HCT116 (cell line): Measurements from ENCODE around the gene TOR2A. TPM values are rescaled to one million over a fixed set of nuclear protein-coding genes. Genes with fewer than 3 reads are reported as not detected.

Experiments
- ATAC-seq: fragments of 200-7000 bp; cut with Tn5 transposase; 2 replicates; pipeline ENCODE4 v1.9.1; 2020; ENCODE audit warnings: mild to moderate bottlenecking, moderate library complexity
- BruUV-seq: library from RNA; stranded (reverse); fragments of 400-500 nt; replicated peaks from 2 replicates; lab custom pipeline; 2021; lab: Mats Ljungman, UMichigan
- CTCF ChIA-PET: fragments of 300-600 bp; sonication (Branson Sonifier 250); formaldehyde crosslinking; loops from one replicate; lab custom pipeline; 2021; ENCODE audit warnings: antibody characterized with exemption; lab: Charles Lee
- POLR2A ChIA-PET: fragments of 300-600, 350-600 bp; sonication (Branson Sonifier 250); formaldehyde crosslinking; loops from one replicate; lab custom pipeline; 2021; ENCODE audit warnings: antibody characterized with exemption; lab: Charles Lee
- RAD21 ChIA-PET, 2 experiments: fragments of 300-600 bp; sonication (Branson Sonifier 250); formaldehyde crosslinking; loops; one replicate each; lab custom pipeline; 2023; ENCODE audit warnings: low total read pairs in 2 of 2; ENCODE audit not compliant: uncharacterized antibody in 2 of 2, unreplicated experiment in 2 of 2, low non-redundant PET in 1 of 2; lab: Charles Lee
- DNase-seq: peaks from one replicate; pipeline ENCODE4 v3.0.0-alpha.2; 2010; ENCODE audit warnings: low read depth, low spot score
- H2AFZ ChIP-seq: fragments of 200-600 bp; shearing (Covaris generic), sonication (generic); 2 replicates; pipeline ENCODE4 v1.6.1; 2017; ENCODE audit warnings: low read depth, mixed run types, mixed read lengths, antibody characterized with exemption, low read length; ENCODE audit not compliant: poor library complexity, severe bottlenecking
- H3K27ac ChIP-seq: 2 replicates; pipeline ENCODE4 v1.5.1; 2012; ENCODE audit warnings: low read depth, low read length
- H3K27me3 ChIP-seq: fragments of 200-600 bp; sonication (generic); 2 replicates; pipeline ENCODE4 v1.6.1; 2016; ENCODE audit warnings: mixed run types, low read length, mixed read lengths; ENCODE audit not compliant: insufficient read depth
- H3K36me3 ChIP-seq, 2 experiments: fragments of 200-500 bp in 1 of 2; fragments of 200-600 bp in 1 of 2; sonication (Bioruptor generic) in 1 of 2; sonication (generic) in 1 of 2; 2 replicates each; pipeline versions ENCODE4 v1.5.1 to v1.6.1; 2014 to 2016; ENCODE audit warnings: low read length in 2 of 2, inconsistent platforms in 1 of 2, mixed read lengths in 1 of 2, mixed run types in 1 of 2; ENCODE audit not compliant: insufficient read depth in 2 of 2, control insufficient read depth in 1 of 2
- H3K4me1 ChIP-seq, 2 experiments: fragments of 200-600 bp in 1 of 2; sonication (generic) in 1 of 2; 2 replicates each; pipeline versions ENCODE4 v1.5.1 to v1.6.1; 2012 to 2017; ENCODE audit warnings: low read length in 2 of 2, inconsistent platforms in 1 of 2, mild to moderate bottlenecking in 1 of 2, mixed read lengths in 1 of 2, mixed run types in 1 of 2, moderate library complexity in 1 of 2; ENCODE audit not compliant: insufficient read depth in 2 of 2, control insufficient read depth in 1 of 2
- H3K4me2 ChIP-seq: fragments of 200-600 bp; sonication (generic); 2 replicates; pipeline ENCODE4 v1.6.1; 2017; ENCODE audit warnings: mixed run types, low read length, mixed read lengths
- H3K4me3 ChIP-seq, 2 experiments: fragments of 200-600 bp in 1 of 2; sonication (generic) in 1 of 2; replicated peaks in 1 of 2; 2 replicates each; pipeline ENCODE4 v1.5.1; 2011 to 2016; ENCODE audit warnings: low read length in 2 of 2, control low read depth in 1 of 2, low read depth in 1 of 2, mild to moderate bottlenecking in 1 of 2, mixed read lengths in 1 of 2, mixed run types in 1 of 2
- H3K79me2 ChIP-seq: fragments of 200-600 bp; sonication (generic); 2 replicates; pipeline ENCODE4 v1.6.1; 2017; ENCODE audit warnings: mild to moderate bottlenecking, mixed run types, low read length, moderate library complexity, mixed read lengths; ENCODE audit not compliant: insufficient read depth
- H3K9ac ChIP-seq: fragments of 200-600 bp; sonication (generic); 2 replicates; pipeline ENCODE4 v1.6.1; 2016; ENCODE audit warnings: low read length, mixed read lengths
- H3K9me2 ChIP-seq: fragments of 200-600 bp; sonication (generic), shearing (Covaris generic); 2 replicates; pipeline ENCODE4 v1.6.1; 2017; ENCODE audit warnings: mixed run types, mild to moderate bottlenecking, moderate library complexity; ENCODE audit not compliant: insufficient read depth
- H3K9me3 ChIP-seq, 2 experiments: fragments of 200-500 bp in 1 of 2; fragments of 200-600 bp in 1 of 2; sonication (Bioruptor generic) in 1 of 2; sonication (generic) in 1 of 2; 2 replicates each; pipeline ENCODE4 v1.6.1; 2014 to 2017; ENCODE audit warnings: low read length in 2 of 2, mixed read lengths in 2 of 2, inconsistent platforms in 1 of 2, low read depth in 1 of 2, mild to moderate bottlenecking in 1 of 2, mixed run types in 1 of 2, moderate library complexity in 1 of 2; ENCODE audit not compliant: control insufficient read depth in 1 of 2, insufficient read depth in 1 of 2
- H4K20me1 ChIP-seq: fragments of 200-600 bp; sonication (generic), shearing (Covaris generic); 2 replicates; pipeline ENCODE4 v1.6.1; 2017; ENCODE audit warnings: mixed run types, mild to moderate bottlenecking, moderate library complexity; ENCODE audit not compliant: insufficient read depth
- EGR1 ChIP-seq: IDR thresholded peaks from 2 replicates; pipeline ENCODE4 v1.6.1; 2012; ENCODE audit warnings: low read depth
- ELF1 ChIP-seq: IDR thresholded peaks from 2 replicates; pipeline ENCODE4 v1.6.1; 2012; ENCODE audit warnings: low read depth, borderline replicate concordance
- EZH2 ChIP-seq: fragments of 200-600 bp; sonication (generic); IDR thresholded peaks from 2 replicates; pipeline ENCODE4 v1.6.1; 2017; ENCODE audit warnings: antibody characterized with exemption, mixed run types
- EZH2phosphoT487 ChIP-seq: fragments of 200-600 bp; IDR thresholded peaks from 2 replicates; pipeline ENCODE4 v1.6.1; 2018; ENCODE audit warnings: antibody characterized with exemption, borderline replicate concordance
- FOSL1 ChIP-seq: IDR thresholded peaks from 2 replicates; pipeline ENCODE4 v1.6.1; 2012; ENCODE audit warnings: low read depth
- JUND ChIP-seq: IDR thresholded peaks from 2 replicates; pipeline ENCODE4 v1.6.1; 2012
- POLR2A ChIP-seq: IDR thresholded peaks from 2 replicates; pipeline ENCODE4 v1.7.0; 2011; ENCODE audit warnings: borderline replicate concordance; ENCODE audit not compliant: insufficient read depth, insufficient read length; ENCODE audit errors: extremely low read depth
- POLR2AphosphoS5 ChIP-seq: IDR thresholded peaks from 2 replicates; pipeline ENCODE4 v1.6.1; 2011; ENCODE audit warnings: mild to moderate bottlenecking, low read depth, low read length, moderate library complexity
- RAD21 ChIP-seq: IDR thresholded peaks from 2 replicates; pipeline ENCODE4 v1.6.1; 2012; ENCODE audit warnings: low read depth, mild to moderate bottlenecking
- SIN3A ChIP-seq: IDR thresholded peaks from 2 replicates; pipeline ENCODE4 v1.6.1; 2012; ENCODE audit warnings: low read depth
- SP1 ChIP-seq: IDR thresholded peaks from 2 replicates; pipeline ENCODE4 v1.6.1; 2012; ENCODE audit warnings: low read depth
- SRF ChIP-seq: IDR thresholded peaks from 2 replicates; pipeline ENCODE4 v1.6.1; 2012; ENCODE audit warnings: low read depth
- TCF7L2 ChIP-seq: IDR thresholded peaks from 2 replicates; pipeline ENCODE4 v1.7.0; 2011; ENCODE audit warnings: borderline replicate concordance, inconsistent platforms; ENCODE audit not compliant: insufficient read depth, insufficient read length; ENCODE audit errors: extremely low read depth
- YY1 ChIP-seq: IDR thresholded peaks from 2 replicates; pipeline ENCODE4 v1.6.1; 2011; ENCODE audit warnings: low read length, low read depth, moderate library complexity, mild to moderate bottlenecking; ENCODE audit not compliant: insufficient replicate concordance; ENCODE audit errors: extremely low read depth
- ZFX ChIP-seq: fragments of 450-650 bp; IDR thresholded peaks from 2 replicates; pipeline ENCODE4 v1.6.1; 2017
- ZNF274 ChIP-seq: fragments of 200-500 bp; sonication (Bioruptor generic); IDR thresholded peaks from 2 replicates; pipeline ENCODE4 v1.6.1; 2014; ENCODE audit warnings: mild to moderate bottlenecking, low read depth, low read length, inconsistent platforms
- intact Hi-C: fragments of 100-400 bp; cut with micrococcal nuclease; formaldehyde crosslinking; loops from 2 replicates; pipeline ENCODE4 v1.10.0; 2022
- total RNA-seq: library from RNA; stranded (reverse); gene quantifications from one replicate; pipeline ENCODE4 v1.2.1, GENCODE V29; 2021; ENCODE audit not compliant: unreplicated experiment
- TF ChIP-seq, protein P1 (sequence below): IDR thresholded peaks from 2 replicates; pipeline ENCODE4 v1.6.1; 2011; ENCODE audit warnings: mild to moderate bottlenecking, low read length, moderate library complexity; ENCODE audit not compliant: insufficient replicate concordance; ENCODE audit errors: extremely low read depth
- TF ChIP-seq, protein P2 (sequence below): IDR thresholded peaks from 2 replicates; pipeline ENCODE4 v1.6.1; 2012
- TF ChIP-seq, protein P3 (sequence below): IDR thresholded peaks from 2 replicates; pipeline ENCODE4 v1.6.1; 2012
- TF ChIP-seq, protein P4 (sequence below): IDR thresholded peaks from 2 replicates; pipeline ENCODE4 v1.6.1; 2012; ENCODE audit warnings: low read depth

Gene TOR2A
- total RNA-seq, 1 experiment from 2014 or later, result 12.0 TPM

DNA sequence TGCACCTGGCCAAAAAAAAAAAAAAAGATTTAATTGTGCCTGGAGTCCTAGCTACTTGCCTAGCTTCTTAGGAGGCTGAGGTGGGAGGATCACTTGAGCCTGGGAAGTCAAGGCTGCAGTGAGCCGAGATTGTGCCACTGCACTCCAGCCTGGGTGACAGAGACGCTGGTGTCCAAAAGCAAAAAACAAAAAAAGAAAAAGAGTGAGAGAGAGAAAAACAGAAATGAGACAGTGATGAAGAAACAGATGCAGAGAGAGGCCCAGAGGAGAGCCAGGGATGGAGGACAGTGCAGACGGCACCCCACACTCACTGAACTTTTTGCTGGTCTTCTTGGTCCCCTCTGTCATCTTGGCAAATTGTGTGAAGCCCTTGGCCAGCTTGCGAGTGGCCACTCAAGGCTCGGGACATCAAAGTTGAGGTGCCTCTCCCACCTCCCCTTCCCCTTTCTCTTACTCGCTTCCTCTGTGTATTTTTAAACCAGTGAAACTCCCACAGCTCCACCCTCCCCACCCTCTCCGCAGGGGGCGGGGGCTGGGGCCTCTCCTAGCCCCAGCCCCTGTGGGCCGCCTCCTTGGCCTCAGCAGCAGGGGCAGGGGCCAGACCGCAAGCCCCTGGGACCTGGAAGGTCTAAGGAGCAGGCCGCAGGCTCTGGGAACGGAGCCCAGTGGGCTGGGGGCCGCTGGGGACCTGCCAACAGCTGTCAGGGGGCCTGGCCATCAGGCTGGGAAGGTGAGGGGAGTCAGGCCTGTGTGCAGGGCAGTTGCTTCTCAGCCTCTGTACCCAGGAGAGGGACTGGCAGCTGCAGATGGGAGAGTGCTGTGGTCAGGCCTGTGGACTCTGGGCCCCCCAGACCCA is 43.4 kb upstream of the TOR2A start, which contains the start of gene SH2D3C:
TSS of gene SH2D3C (minus strand) at position 387 of the 856 bp plus-strand sequence. CDS start at position 348, 39 bp downstream.
- Histone ChIP-seq H3K4me2 (no peak within 1 kb of the TSS), H3K4me3 (no peak within 1 kb of the TSS), H3K4me1 (peaks cover 0 to 2% of the 10 kb centered on the region in 2 experiments; a peak in 2 of 4 replicates), H2AFZ (no peak within 1 kb of the TSS), H3K27me3 (no peaks in the 10 kb centered on the region), H3K79me2 (no peaks in the 10 kb centered on the region), H3K27ac (no peak within 1 kb of the TSS), H3K36me3 (no peaks in the 10 kb centered on the region), H3K9me2 (no peaks in the 10 kb centered on the region)
- no peak for DNase-seq
- CTCF ChIA-PET, result interaction anchor here (1.0 kb wide), 1 partner anchor 44 kb away, joined by 3 read pairs; the partner anchor contains the start of gene TOR2A
- ATAC-seq, result no peak
- no peak for TF ChIP-seq EGR1
- no peak for TF ChIP-seq FOSL1
- no peak for TF ChIP-seq TCF7L2
- TF ChIP-seq, protein P1, sequence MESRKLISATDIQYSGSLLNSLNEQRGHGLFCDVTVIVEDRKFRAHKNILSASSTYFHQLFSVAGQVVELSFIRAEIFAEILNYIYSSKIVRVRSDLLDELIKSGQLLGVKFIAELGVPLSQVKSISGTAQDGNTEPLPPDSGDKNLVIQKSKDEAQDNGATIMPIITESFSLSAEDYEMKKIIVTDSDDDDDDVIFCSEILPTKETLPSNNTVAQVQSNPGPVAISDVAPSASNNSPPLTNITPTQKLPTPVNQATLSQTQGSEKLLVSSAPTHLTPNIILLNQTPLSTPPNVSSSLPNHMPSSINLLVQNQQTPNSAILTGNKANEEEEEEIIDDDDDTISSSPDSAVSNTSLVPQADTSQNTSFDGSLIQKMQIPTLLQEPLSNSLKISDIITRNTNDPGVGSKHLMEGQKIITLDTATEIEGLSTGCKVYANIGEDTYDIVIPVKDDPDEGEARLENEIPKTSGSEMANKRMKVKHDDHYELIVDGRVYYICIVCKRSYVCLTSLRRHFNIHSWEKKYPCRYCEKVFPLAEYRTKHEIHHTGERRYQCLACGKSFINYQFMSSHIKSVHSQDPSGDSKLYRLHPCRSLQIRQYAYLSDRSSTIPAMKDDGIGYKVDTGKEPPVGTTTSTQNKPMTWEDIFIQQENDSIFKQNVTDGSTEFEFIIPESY, result no peak
- no peak for TF ChIP-seq ZFX
- TF ChIP-seq, protein P2, sequence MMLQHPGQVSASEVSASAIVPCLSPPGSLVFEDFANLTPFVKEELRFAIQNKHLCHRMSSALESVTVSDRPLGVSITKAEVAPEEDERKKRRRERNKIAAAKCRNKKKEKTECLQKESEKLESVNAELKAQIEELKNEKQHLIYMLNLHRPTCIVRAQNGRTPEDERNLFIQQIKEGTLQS, result no peak
- no peak for TF ChIP-seq EZH2
- TF ChIP-seq SIN3A, result no peak
- TF ChIP-seq SRF, result no peak
- TF ChIP-seq EZH2phosphoT487, result no peak
- TF ChIP-seq RAD21, result no peak
- TF ChIP-seq, protein P3, sequence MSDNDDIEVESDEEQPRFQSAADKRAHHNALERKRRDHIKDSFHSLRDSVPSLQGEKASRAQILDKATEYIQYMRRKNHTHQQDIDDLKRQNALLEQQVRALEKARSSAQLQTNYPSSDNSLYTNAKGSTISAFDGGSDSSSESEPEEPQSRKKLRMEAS, result no peak
- no peak for TF ChIP-seq POLR2AphosphoS5
- TF ChIP-seq ZNF274, result no peak
- TF ChIP-seq POLR2A, result no peak
- no peak for TF ChIP-seq ELF1
- TF ChIP-seq SP1, result no peak
- no peak for TF ChIP-seq JUND
- TF ChIP-seq, protein P4, sequence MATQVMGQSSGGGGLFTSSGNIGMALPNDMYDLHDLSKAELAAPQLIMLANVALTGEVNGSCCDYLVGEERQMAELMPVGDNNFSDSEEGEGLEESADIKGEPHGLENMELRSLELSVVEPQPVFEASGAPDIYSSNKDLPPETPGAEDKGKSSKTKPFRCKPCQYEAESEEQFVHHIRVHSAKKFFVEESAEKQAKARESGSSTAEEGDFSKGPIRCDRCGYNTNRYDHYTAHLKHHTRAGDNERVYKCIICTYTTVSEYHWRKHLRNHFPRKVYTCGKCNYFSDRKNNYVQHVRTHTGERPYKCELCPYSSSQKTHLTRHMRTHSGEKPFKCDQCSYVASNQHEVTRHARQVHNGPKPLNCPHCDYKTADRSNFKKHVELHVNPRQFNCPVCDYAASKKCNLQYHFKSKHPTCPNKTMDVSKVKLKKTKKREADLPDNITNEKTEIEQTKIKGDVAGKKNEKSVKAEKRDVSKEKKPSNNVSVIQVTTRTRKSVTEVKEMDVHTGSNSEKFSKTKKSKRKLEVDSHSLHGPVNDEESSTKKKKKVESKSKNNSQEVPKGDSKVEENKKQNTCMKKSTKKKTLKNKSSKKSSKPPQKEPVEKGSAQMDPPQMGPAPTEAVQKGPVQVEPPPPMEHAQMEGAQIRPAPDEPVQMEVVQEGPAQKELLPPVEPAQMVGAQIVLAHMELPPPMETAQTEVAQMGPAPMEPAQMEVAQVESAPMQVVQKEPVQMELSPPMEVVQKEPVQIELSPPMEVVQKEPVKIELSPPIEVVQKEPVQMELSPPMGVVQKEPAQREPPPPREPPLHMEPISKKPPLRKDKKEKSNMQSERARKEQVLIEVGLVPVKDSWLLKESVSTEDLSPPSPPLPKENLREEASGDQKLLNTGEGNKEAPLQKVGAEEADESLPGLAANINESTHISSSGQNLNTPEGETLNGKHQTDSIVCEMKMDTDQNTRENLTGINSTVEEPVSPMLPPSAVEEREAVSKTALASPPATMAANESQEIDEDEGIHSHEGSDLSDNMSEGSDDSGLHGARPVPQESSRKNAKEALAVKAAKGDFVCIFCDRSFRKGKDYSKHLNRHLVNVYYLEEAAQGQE, result no peak
- TF ChIP-seq YY1, result no peak
- TF ChIP-seq, all 23 proteins: peak for 0
- H3K9me3 ChIP-seq, result no peaks in the 10 kb centered on the region
- BruUV-seq, result no TSS peak
- ChIA-PET RAD21 (no interaction called here), POLR2A (no interaction called here)
- intact Hi-C loops, result no loop called here
- H4K20me1 ChIP-seq, result no peaks in the 10 kb centered on the region
- H3K9ac ChIP-seq, result no peak within 1 kb of the TSS
